HG02870 (cell line): Measurements from ENCODE around the gene POU3F3.

Experiments
- ATAC-seq: cut with Tn5 transposase; IDR thresholded peaks from one replicate; pipeline ENCODE4 v1.9.1; 2021; ENCODE audit warnings: mild to moderate bottlenecking, moderate library complexity; ENCODE audit not compliant: unreplicated experiment

POU3F3 gene

GRCh38 chr2:104901037-104901881 lies 47.3 kb downstream of the POU3F3 start:
- no peak for ATAC-seq

GRCh38 chr2:104902317-104902716 lies 48.4 kb downstream of the POU3F3 start:
- ATAC-seq, result no peak
